OCI-LY7 (cell line): ENCODE results near the gene IGF1R. TPM values are rescaled to one million over a fixed set of nuclear protein-coding genes. Genes with fewer than 3 reads are reported as not detected.

ENCODE experiments used
- BruUV-seq: library from RNA; stranded (reverse); fragments of 400-500 nt; replicated peaks from 2 replicates; lab custom pipeline; 2021; lab: Mats Ljungman, UMichigan
- CTCF ChIA-PET: fragments of 300-600 bp; sonication (Branson Sonifier 250); formaldehyde crosslinking; loops from one replicate; lab custom pipeline; 2022; ENCODE audit warnings: antibody characterized with exemption; ENCODE audit not compliant: unreplicated experiment; lab: Charles Lee
- POLR2A ChIA-PET: fragments of 300-600 bp; sonication (Branson Sonifier 250); formaldehyde crosslinking; loops from one replicate; lab custom pipeline; 2022; ENCODE audit warnings: antibody characterized with exemption; lab: Charles Lee
- DNase-seq: peaks from one replicate; pipeline ENCODE4 v3.0.0-alpha.2; 2015; ENCODE audit warnings: low spot score
- H2AFZ ChIP-seq: fragments of 200-600 bp; sonication (generic), shearing (Covaris generic); 2 replicates; pipeline ENCODE4 v1.6.1; 2014; ENCODE audit warnings: mild to moderate bottlenecking, antibody characterized with exemption, low read length, moderate library complexity
- H3K27ac ChIP-seq: fragments of 200-600 bp; sonication (generic); 2 replicates; pipeline ENCODE4 v1.5.1; 2014; ENCODE audit warnings: mixed run types, low read depth, mild to moderate bottlenecking, moderate library complexity, low read length, inconsistent platforms; ENCODE audit not compliant: poor library complexity, severe bottlenecking
- H3K36me3 ChIP-seq: fragments of 200-600 bp; sonication (generic); 2 replicates; pipeline ENCODE4 v1.6.1; 2014; ENCODE audit warnings: mild to moderate bottlenecking, antibody characterized with exemption, low read length, moderate library complexity, mixed read lengths; ENCODE audit not compliant: insufficient read depth
- H3K4me1 ChIP-seq: fragments of 200-600 bp; sonication (generic); 2 replicates; pipeline ENCODE4 v1.5.1; 2014; ENCODE audit warnings: mild to moderate bottlenecking, low read length; ENCODE audit not compliant: insufficient read depth, poor library complexity, severe bottlenecking
- H3K4me2 ChIP-seq: fragments of 200-600 bp; sonication (generic); 2 replicates; pipeline ENCODE4 v1.6.1; 2014; ENCODE audit warnings: mild to moderate bottlenecking, low read length
- H3K4me3 ChIP-seq: fragments of 200-600 bp; sonication (generic); 2 replicates; pipeline ENCODE4 v1.5.1; 2014; ENCODE audit warnings: mild to moderate bottlenecking, low read depth, low read length; ENCODE audit not compliant: poor library complexity, severe bottlenecking
- H3K79me2 ChIP-seq: fragments of 200-600 bp; sonication (generic); 2 replicates; pipeline ENCODE4 v1.6.1; 2016; ENCODE audit warnings: low read depth, mild to moderate bottlenecking, low read length, moderate library complexity, mixed read lengths; ENCODE audit not compliant: insufficient read depth
- H3K9me2 ChIP-seq: fragments of 200-600 bp; sonication (generic); 2 replicates; pipeline ENCODE4 v1.6.1; 2016; ENCODE audit warnings: mild to moderate bottlenecking, low read length, mixed read lengths; ENCODE audit not compliant: insufficient read depth
- H3K9me3 ChIP-seq: fragments of 200-600 bp; sonication (generic); 2 replicates; pipeline ENCODE4 v1.6.1; 2014; ENCODE audit warnings: mild to moderate bottlenecking, mixed run types, low read length, mixed read lengths
- H4K20me1 ChIP-seq: fragments of 200-600 bp; sonication (generic); 2 replicates; pipeline ENCODE4 v1.6.1; 2014; ENCODE audit warnings: mild to moderate bottlenecking, antibody characterized with exemption, low read length, moderate library complexity, mixed read lengths; ENCODE audit not compliant: insufficient read depth
- CTCF ChIP-seq: fragments of 200-600 bp; sonication (generic); conservative IDR thresholded peaks from 2 replicates; pipeline ENCODE4 v1.5.1; 2014; ENCODE audit warnings: mild to moderate bottlenecking, antibody characterized with exemption, low read length, moderate library complexity, mixed read lengths
- EZH2phosphoT487 ChIP-seq: fragments of 200-600 bp; sonication (generic); IDR thresholded peaks from 2 replicates; pipeline ENCODE4 v1.6.1; 2018; ENCODE audit warnings: low read depth, borderline replicate concordance, mild to moderate bottlenecking, mixed run types, antibody characterized with exemption, low read length, moderate library complexity, mixed read lengths
- intact Hi-C: fragments of 100-400 bp; cut with micrococcal nuclease; formaldehyde crosslinking; loops from one replicate; pipeline ENCODE4 v1.10.0; 2022; ENCODE audit not compliant: unreplicated experiment
- total RNA-seq, 2 experiments: library from RNA; depleted of rRNA in 1 of 2; stranded (reverse); fragments of >200 nt in 1 of 2; shearing (Covaris generic) in 1 of 2; gene quantifications; 2 replicates each; pipeline ENCODE4 v1.2.3, GENCODE V29; 2014 to 2022

The IGF1R gene
- total RNA-seq, 2 experiments from 2014 or later: 26.5 to 29.1 TPM

GRCh38 chr15:98863983-98864382 lies 215.6 kb downstream of the IGF1R start:
- intact Hi-C loops: no loop called here
- Histone ChIP-seq H3K79me2 (peaks cover 12% of the 10 kb centered on the region; the same call in 1 of the 2 replicates), H2AFZ (no peak overlapping the region), H4K20me1 (peaks cover 6% of the 10 kb centered on the region; the same call in 1 of the 2 replicates), H3K4me3 (no peak overlapping the region), H3K4me2 (no peak overlapping the region), H3K9me2 (no peaks in the 10 kb centered on the region), H3K36me3 (no peaks in the 10 kb centered on the region), H3K9me3 (no peaks in the 10 kb centered on the region), H3K4me1 (peaks cover 4% of the 10 kb centered on the region), H3K27ac (no peak overlapping the region)
- CTCF ChIA-PET: no interaction called here
- TF ChIP-seq CTCF (no peak), EZH2phosphoT487 (no peak)
- no peak for DNase-seq
- BruUV-seq: no TSS peak
- POLR2A ChIA-PET: no interaction called here

DNA sequence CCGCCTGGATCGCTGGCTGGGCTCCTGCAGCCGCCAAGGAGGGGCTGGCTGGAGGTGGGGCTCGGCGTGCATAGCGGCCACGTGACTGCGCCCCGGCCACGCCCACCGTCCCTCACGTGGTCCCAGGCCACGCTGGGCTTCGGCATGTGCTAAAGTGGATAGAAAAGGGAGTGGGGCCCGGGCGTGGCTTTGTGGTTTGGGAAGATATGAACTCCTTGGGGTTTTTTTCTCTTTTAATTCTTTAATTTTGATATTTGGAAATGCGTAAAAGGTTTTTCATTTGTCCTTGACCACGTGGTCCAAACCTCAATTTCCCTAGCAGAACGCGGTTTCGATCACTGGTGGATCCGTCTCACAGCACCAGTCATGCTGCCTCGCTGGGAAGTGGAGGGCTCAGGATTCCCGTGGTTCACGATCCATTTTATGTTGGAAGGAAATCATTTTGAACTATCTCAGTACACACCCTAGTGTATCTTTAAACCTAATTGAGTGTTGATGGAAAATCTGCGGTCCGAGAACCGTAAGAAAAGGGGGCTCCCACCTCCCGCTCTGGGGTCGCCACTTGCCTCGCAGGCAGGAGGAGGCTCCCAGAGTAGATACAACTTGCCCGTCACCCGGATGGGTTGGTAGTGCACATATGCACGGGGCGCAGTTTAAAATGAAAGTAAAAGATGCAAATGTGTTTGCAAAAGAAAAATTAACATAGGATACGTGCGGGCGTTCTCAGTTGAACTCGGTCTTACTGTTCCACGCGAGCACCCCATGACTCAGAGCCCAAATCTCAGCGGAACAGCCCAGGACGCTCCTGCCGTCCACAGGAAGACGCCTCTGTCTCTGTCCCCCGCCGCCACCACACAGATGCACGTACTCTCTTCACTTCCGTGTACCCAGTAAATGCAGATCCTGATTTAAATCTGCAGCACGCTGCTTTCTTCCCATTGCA lies 217.3 kb downstream of the IGF1R start:
- BruUV-seq: TSS peak; percentile 97
- Histone ChIP-seq H3K4me3 (peak overlapping the region; percentile 66), H3K9me2 (no peaks in the 10 kb centered on the region), H3K27ac (peak overlapping the region; percentile 78), H3K4me2 (peak overlapping the region; percentile 84), H3K36me3 (no peaks in the 10 kb centered on the region), H3K79me2 (peaks cover 12% of the 10 kb centered on the region; the same call in 1 of the 2 replicates), H3K4me1 (peaks cover 4% of the 10 kb centered on the region), H2AFZ (peak overlapping the region; percentile 68; the same call in 1 of the 2 replicates), H4K20me1 (no peaks in the 10 kb centered on the region; the same call in 1 of the 2 replicates), H3K9me3 (no peaks in the 10 kb centered on the region)
- DNase-seq: peak; percentile 82
- TF ChIP-seq CTCF: no peak
- no peak for TF ChIP-seq EZH2phosphoT487
- ChIA-PET CTCF (no interaction called here), POLR2A (interaction anchor here (0.8 to 1.3 kb wide), 6 partner anchors 8 to 219 kb away, joined by 3 to 6 read pairs (median 3); no protein-coding TSS in a partner anchor)
- intact Hi-C loops: loop anchor here (5.0 kb wide), 1 partner anchor 218 kb away; the partner anchor contains the start of gene IGF1R
